SH-SY5Y (cell line): ENCODE measurements around the gene SRF.

Experiments
- GATA2 ChIP-seq: IDR thresholded peaks from 2 replicates; pipeline ENCODE4 v1.6.1; 2011; ENCODE audit warnings: mild to moderate bottlenecking, low read depth, low read length
- GATA3 ChIP-seq: IDR thresholded peaks from 2 replicates; pipeline ENCODE4 v1.6.1; 2011; ENCODE audit warnings: low read depth, mild to moderate bottlenecking, low read length, moderate library complexity

- TF ChIP-seq GATA2 (no peak), GATA3 (no peak)
Observed at GRCh38 chr6:43180058-43180457, 9.0 kb downstream of the SRF start.
